Measurements from ENCODE around the gene MAP4K3.

GRCh38 chr2:39422700-39423099 is 14.4 kb downstream of the MAP4K3 start:
- TF ChIP-seq CTCF (IDR thresholded peaks at IDR 0.05; ENCODE audit: low read depth, low read length), result no peak
- no peak for TF ChIP-seq POLR2A (IDR thresholded peaks at IDR 0.05; ENCODE audit: extremely low read depth, insufficient read length)
